Liver (tissue), 9 donors: ENCODE data around the gene CD52. TPM values are rescaled to one million over a fixed set of nuclear protein-coding genes. Genes with fewer than 3 reads are reported as not detected.

Experiments used
- DNase-seq: peaks from one replicate; pipeline ENCODE4 v3.0.0-alpha.2; 2017; ENCODE audit warnings: low spot score
- H3K27ac ChIP-seq, 2 donors: one replicate each; pipeline ENCODE4 v1.7.0; 2013; ENCODE audit warnings: inconsistent platforms in 2 of 2, low read length in 2 of 2, control low read depth in 1 of 2, low read depth in 1 of 2, mild to moderate bottlenecking in 1 of 2
- H3K27me3 ChIP-seq, 4 donors: one replicate each; pipeline versions ENCODE4 v1.6.1 to v1.7.0; 2013; ENCODE audit warnings: low read length in 3 of 4, inconsistent platforms in 1 of 4, mild to moderate bottlenecking in 1 of 4, moderate library complexity in 1 of 4; ENCODE audit not compliant: control insufficient read depth in 4 of 4, insufficient read depth in 4 of 4
- H3K36me3 ChIP-seq, 4 donors: one replicate each; pipeline versions ENCODE4 v1.6.1 to v1.7.0; 2013; ENCODE audit warnings: low read length in 3 of 4, mild to moderate bottlenecking in 3 of 4, low read depth in 1 of 4, moderate library complexity in 1 of 4; ENCODE audit not compliant: control insufficient read depth in 4 of 4, insufficient read depth in 3 of 4
- H3K4me1 ChIP-seq, 4 donors: one replicate each; pipeline versions ENCODE4 v1.6.1 to v1.7.0; 2013; ENCODE audit warnings: low read length in 3 of 4, mild to moderate bottlenecking in 3 of 4, moderate library complexity in 1 of 4; ENCODE audit not compliant: control insufficient read depth in 4 of 4, insufficient read depth in 4 of 4
- H3K4me3 ChIP-seq, 3 donors: one replicate each; pipeline versions ENCODE4 v1.6.1 to v1.7.0; 2013; ENCODE audit warnings: low read length in 3 of 3, control low read depth in 1 of 3, low read depth in 1 of 3, mild to moderate bottlenecking in 1 of 3
- H3K9ac ChIP-seq, 2 donors: one replicate each; pipeline ENCODE4 v1.7.0; 2013; ENCODE audit warnings: low read length in 2 of 2, mild to moderate bottlenecking in 2 of 2, moderate library complexity in 2 of 2, control low read depth in 1 of 2, low read depth in 1 of 2
- H3K9me3 ChIP-seq, 4 donors: one replicate each; pipeline versions ENCODE4 v1.6.1 to v1.7.0; 2013; ENCODE audit warnings: low read length in 3 of 4; ENCODE audit not compliant: control insufficient read depth in 4 of 4
- ATF3 ChIP-seq: IDR thresholded peaks from 2 replicates; pipeline ENCODE4 v1.6.1; 2016; ENCODE audit warnings: antibody characterized with exemption
- CTCF ChIP-seq: fragments of 150-350 bp; IDR thresholded peaks from 2 replicates; pipeline ENCODE4 v1.5.1; 2017; ENCODE audit warnings: improper control_type of control experiment, low read depth, low read length; ENCODE audit not compliant: missing input control
- EGR1 ChIP-seq, 2 donors: IDR thresholded peaks; 2 replicates each; pipeline ENCODE4 v1.6.1; 2016 to 2018; ENCODE audit warnings: antibody characterized with exemption in 2 of 2, low read depth in 2 of 2
- FOXA1 ChIP-seq: IDR thresholded peaks from 2 replicates; pipeline ENCODE4 v1.6.1; 2016; ENCODE audit warnings: antibody characterized with exemption
- GABPA ChIP-seq, 2 donors: IDR thresholded peaks in 1 of 2; conservative IDR thresholded peaks in 1 of 2; 2 replicates each; pipeline ENCODE4 v1.6.1; 2016; ENCODE audit warnings: antibody characterized with exemption in 2 of 2, mild to moderate bottlenecking in 1 of 2, moderate library complexity in 1 of 2
- HNF4G ChIP-seq: IDR thresholded peaks from 2 replicates; pipeline ENCODE4 v1.6.1; 2016; ENCODE audit warnings: antibody characterized with exemption
- JUND ChIP-seq, 2 donors: IDR thresholded peaks; 2 replicates each; pipeline ENCODE4 v1.6.1; 2016; ENCODE audit warnings: antibody characterized with exemption in 2 of 2
- MAX ChIP-seq: IDR thresholded peaks from 2 replicates; pipeline ENCODE4 v1.6.1; 2016; ENCODE audit warnings: antibody characterized with exemption
- NR2F2 ChIP-seq: IDR thresholded peaks from 2 replicates; pipeline ENCODE4 v1.6.1; 2016; ENCODE audit warnings: antibody characterized with exemption
- RAD21 ChIP-seq, 2 donors: IDR thresholded peaks; 2 replicates each; pipeline ENCODE4 v1.6.1; 2016; ENCODE audit warnings: antibody characterized with exemption in 2 of 2, mild to moderate bottlenecking in 2 of 2
- REST ChIP-seq: IDR thresholded peaks from 2 replicates; pipeline ENCODE4 v1.6.1; 2016; ENCODE audit warnings: antibody characterized with exemption, mild to moderate bottlenecking
- RXRA ChIP-seq, 2 donors: IDR thresholded peaks; 2 replicates each; pipeline ENCODE4 v1.6.1; 2017 to 2018; ENCODE audit warnings: antibody characterized with exemption in 2 of 2, mild to moderate bottlenecking in 1 of 2
- SP1 ChIP-seq: IDR thresholded peaks from 2 replicates; pipeline ENCODE4 v1.6.1; 2018; ENCODE audit warnings: antibody characterized with exemption, mild to moderate bottlenecking
- TAF1 ChIP-seq: conservative IDR thresholded peaks from 2 replicates; pipeline ENCODE4 v1.6.1; 2016; ENCODE audit warnings: antibody characterized with exemption, mild to moderate bottlenecking
- YY1 ChIP-seq: IDR thresholded peaks from 2 replicates; pipeline ENCODE4 v1.6.1; 2016; ENCODE audit warnings: antibody characterized with exemption, mild to moderate bottlenecking
- ZBTB33 ChIP-seq: IDR thresholded peaks from 2 replicates; pipeline ENCODE4 v1.6.1; 2016; ENCODE audit warnings: antibody characterized with exemption
- WGBS: extraction: QIAGEN DNeasy Blood & Tissue Kit; methylation state at CpG from one replicate; pipeline ENCODE4 v1.1.7; 2013; 5-methylcytosine and 5-hydroxymethylcytosine counted together
- polyA plus RNA-seq, 2 donors: library from polyadenylated mRNA; stranded (reverse) in 1 of 2; unstranded in 1 of 2; fragments of 200-250 nt in 1 of 2; fragments of >200 nt in 1 of 2; fragmentation: Nextera tagmentation in 1 of 2; extraction: Ambion mirVana in 1 of 2; gene quantifications; one replicate each; pipeline versions ENCODE4 v1.2.1 to v1.2.3, GENCODE V29; 2013 to 2015
- total RNA-seq, 2 donors: library from RNA; depleted of rRNA; stranded (reverse); fragments of >200 nt; gene quantifications; one replicate each; pipeline ENCODE4 v1.2.3, GENCODE V29; 2014
- donor health status: healthy.
- donor health status: healthy.
- donor health status: healthy.
- donor health status: healthy.
- donor health status: healthy.

The CD52 gene
- total and polyA plus RNA-seq, 4 donors, result 1.7 to 16.4 (median 8.9) TPM

GRCh38 chr1:26282401-26282918, 35.3 kb upstream of the CD52 start:
- no peaks in the 10 kb centered on the region for H3K36me3 ChIP-seq
- TF ChIP-seq HNF4G (no peak), REST (no peak), TAF1 (no peak), MAX (no peak), YY1 (no peak), FOXA1 (no peak), ZBTB33 (no peak), GABPA (IDR thresholded peaks at IDR 0.05 in 1 of 2, conservative IDR thresholded peaks at IDR 0.05 in 1 of 2) (no peak), RXRA (IDR thresholded peaks at IDR 0.05) (no peak), CTCF (no peak), JUND (IDR thresholded peaks at IDR 0.05) (no peak), SP1 (no peak), ATF3 (no peak), RAD21 (IDR thresholded peaks at IDR 0.05) (no peak), EGR1 (IDR thresholded peaks at IDR 0.05; ENCODE audit: low read depth in 2 of 2) (no peak), NR2F2 (no peak)
- H3K27ac ChIP-seq, result no peak overlapping the region
- WGBS, result 90% methylated on average over 22 of the region's 22 CpGs
- no peaks in the 10 kb centered on the region for H3K27me3 ChIP-seq
- H3K9ac ChIP-seq, result no peak overlapping the region
- H3K4me3 ChIP-seq, result no peak overlapping the region
- DNase-seq, result no peak
- peaks cover 10 to 34% (median 18%) of the 10 kb centered on the region in 4 donors for H3K4me1 ChIP-seq
- H3K9me3 ChIP-seq, result no peaks in the 10 kb centered on the region
